Ectodermal cell (in vitro differentiated cells): ENCODE results near the gene CNOT8.
"Not testable (repeated sequence)": the region's sequence is repeated elsewhere in the genome, so short reads cannot be mapped to it uniquely, and the experiment has no call there.

Experiments
- H3K27ac ChIP-seq: 2 replicates; pipeline ENCODE4 v1.7.0; 2013; ENCODE audit warnings: mild to moderate bottlenecking, low read depth, low read length; ENCODE audit not compliant: insufficient read depth, poor library complexity, severe bottlenecking
- H3K27me3 ChIP-seq: 2 replicates; pipeline ENCODE4 v1.7.0; 2013; ENCODE audit warnings: mild to moderate bottlenecking, low read length; ENCODE audit not compliant: insufficient read depth, control insufficient read depth, poor library complexity, severe bottlenecking
- H3K36me3 ChIP-seq: one replicate; pipeline ENCODE4 v1.7.0; 2013; ENCODE audit warnings: low read length; ENCODE audit not compliant: control insufficient read depth, insufficient read depth
- H3K4me1 ChIP-seq: one replicate; pipeline ENCODE4 v1.7.0; 2013; ENCODE audit warnings: low read length; ENCODE audit not compliant: control insufficient read depth, insufficient read depth
- H3K4me3 ChIP-seq: 2 replicates; pipeline ENCODE4 v1.7.0; 2013; ENCODE audit warnings: low read depth, low read length, control low read depth; ENCODE audit not compliant: insufficient read depth
- H3K9me3 ChIP-seq: 2 replicates; pipeline ENCODE4 v1.7.0; 2013; ENCODE audit warnings: mild to moderate bottlenecking, low read length, moderate library complexity; ENCODE audit not compliant: control insufficient read depth
- WGBS, 2 experiments: methylation state at CpG; one replicate each; pipeline ENCODE4 v1.1.7; 2013; ENCODE audit warnings: missing lambda C conversion rate in 2 of 2; 5-methylcytosine and 5-hydroxymethylcytosine counted together

Gene CNOT8

GRCh38 chr5:154905601-154906000, 47.2 kb downstream of the CNOT8 start:
- H3K4me1 ChIP-seq, H3K4me3 ChIP-seq: not testable (repeated sequence)
- WGBS, 2 experiments: 95% methylated on average over 7 of the region's 7 CpGs

GRCh38 chr5:154916874-154917273, 58.4 kb downstream of the CNOT8 start:
- no peaks in the 10 kb centered on the region for H3K4me1 ChIP-seq
- no peaks in the 10 kb centered on the region for H3K36me3 ChIP-seq
- whole genome bisulfite sequencing, 2 experiments: 95 to 96% methylated on average over 2 to 3 of the region's 3 CpGs

More at GRCh38 chr5:154905601-154906000, 47.2 kb downstream of the CNOT8 start:
- not testable (repeated sequence) for H3K27ac ChIP-seq, H3K9me3 ChIP-seq, H3K27me3 ChIP-seq
- H3K36me3 ChIP-seq: peaks cover 24% of the 10 kb centered on the region

GRCh38 chr5:154917757-154918156, 59.3 kb downstream of the CNOT8 start:
- no peak overlapping the region for H3K4me3 ChIP-seq
- 94 to 98% methylated on average over 3 of the region's 4 CpGs for WGBS, 2 experiments
- no peaks in the 10 kb centered on the region for H3K9me3 ChIP-seq
- no peaks in the 10 kb centered on the region for H3K27me3 ChIP-seq
- H3K4me1 ChIP-seq: no peaks in the 10 kb centered on the region
- no peaks in the 10 kb centered on the region for H3K36me3 ChIP-seq
- H3K27ac ChIP-seq: no peak overlapping the region

More at GRCh38 chr5:154916874-154917273, 58.4 kb downstream of the CNOT8 start:
- Histone ChIP-seq H3K9me3 (no peaks in the 10 kb centered on the region), H3K4me3 (no peak overlapping the region), H3K27me3 (no peaks in the 10 kb centered on the region), H3K27ac (no peak overlapping the region)

DNA sequence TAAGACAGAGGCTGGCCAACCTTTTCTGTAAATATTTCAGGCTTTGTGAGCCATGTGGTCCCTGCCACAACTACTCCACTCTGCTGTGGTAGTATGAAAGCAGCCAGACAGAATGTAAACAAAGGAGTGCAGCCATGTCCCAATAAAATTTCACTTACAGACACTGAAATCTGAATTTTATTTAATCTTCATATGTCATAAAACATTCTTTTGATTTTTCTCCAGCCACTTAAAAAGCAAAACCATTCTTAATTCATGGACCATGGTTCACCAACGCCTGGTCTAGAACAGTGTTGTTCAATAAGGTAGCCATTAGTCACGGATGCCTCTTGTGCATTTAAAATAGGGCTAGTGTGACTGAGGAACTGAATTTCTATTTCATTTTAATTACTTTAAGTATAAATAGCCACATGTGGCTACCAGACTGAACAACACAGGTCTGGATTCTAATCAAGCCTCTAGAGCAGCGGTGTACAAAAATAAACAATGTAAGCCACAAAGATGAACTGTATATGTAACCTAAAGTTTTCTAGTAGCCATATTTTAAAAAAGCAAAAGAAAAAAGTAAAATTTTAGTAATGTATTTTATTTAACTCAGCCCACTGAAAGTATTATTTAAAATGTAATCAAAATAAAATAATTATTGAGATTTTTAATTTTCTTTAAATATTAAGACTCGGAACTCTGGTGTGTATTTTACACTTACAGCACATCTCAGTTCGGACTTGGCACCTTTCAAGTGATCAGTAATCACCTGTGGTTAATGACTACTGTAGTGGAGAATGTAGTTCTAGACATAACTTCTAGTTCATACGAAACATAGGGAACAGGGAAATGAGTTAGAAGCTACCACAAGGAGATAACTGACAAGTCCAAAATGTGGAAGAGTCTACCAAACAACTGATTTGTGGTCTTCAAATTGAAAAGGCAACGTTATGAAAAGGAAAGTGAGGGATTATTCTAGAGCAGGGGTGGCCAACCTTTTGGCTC, 65.3 kb downstream of the CNOT8 start:
- Histone ChIP-seq H3K27ac (no peak overlapping the region), H3K9me3 (no peaks in the 10 kb centered on the region), H3K4me1 (no peaks in the 10 kb centered on the region), H3K27me3 (no peaks in the 10 kb centered on the region), H3K4me3 (no peak overlapping the region), H3K36me3 (peaks cover 17% of the 10 kb centered on the region)
- WGBS, 2 experiments: 93 to 99% methylated on average over 5 to 7 of the region's 7 CpGs
